Measurements from ENCODE around the gene NFE2L2.
"Not testable (repeated sequence)": the region's sequence is repeated elsewhere in the genome, so short reads cannot be mapped to it uniquely, and the experiment has no call there.

NFE2L2 gene

DNA sequence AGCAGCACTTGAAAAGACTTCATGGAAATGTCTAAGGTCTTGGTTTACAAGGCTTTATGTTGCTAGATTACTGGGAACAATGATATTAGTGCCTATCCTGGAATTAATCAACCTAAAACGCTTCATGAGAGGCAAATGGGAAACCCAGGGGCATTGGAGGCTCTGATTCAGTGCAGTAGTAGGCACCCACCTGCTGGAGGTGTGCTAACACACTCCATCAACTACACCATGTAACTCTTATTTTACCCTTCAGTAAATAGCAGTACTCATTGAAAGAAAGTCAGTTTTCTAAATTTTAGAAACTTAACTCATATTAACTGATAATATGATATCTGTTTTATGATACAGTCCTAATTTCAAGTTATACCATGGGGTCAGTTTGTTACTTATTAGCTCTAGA lies 69.3 kb downstream of the NFE2L2 start:
- no peak for DNase-seq (ENCODE audit: low read depth in 2 of 2)

DNA sequence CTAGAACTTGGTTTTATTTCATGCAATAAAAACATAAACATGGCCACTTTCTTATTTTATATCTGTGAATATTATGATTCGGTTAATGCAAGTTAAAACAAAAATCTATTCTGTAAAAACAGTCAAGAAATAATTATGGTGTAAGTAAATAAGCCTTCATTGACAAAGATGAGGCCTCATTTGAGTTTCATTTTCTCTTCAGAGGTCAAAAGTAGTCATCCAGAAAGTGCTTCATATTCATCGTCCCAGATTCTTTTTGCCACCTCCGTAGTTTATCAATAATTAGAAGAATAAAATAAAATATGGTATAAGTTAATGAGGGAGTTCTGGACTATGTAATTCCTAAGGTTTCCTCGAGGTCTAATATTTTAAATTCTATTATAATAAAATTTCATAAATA lies 71.3 kb downstream of the NFE2L2 start:
- DNase-seq (ENCODE audit: low read depth in 2 of 2): no peak

DNA sequence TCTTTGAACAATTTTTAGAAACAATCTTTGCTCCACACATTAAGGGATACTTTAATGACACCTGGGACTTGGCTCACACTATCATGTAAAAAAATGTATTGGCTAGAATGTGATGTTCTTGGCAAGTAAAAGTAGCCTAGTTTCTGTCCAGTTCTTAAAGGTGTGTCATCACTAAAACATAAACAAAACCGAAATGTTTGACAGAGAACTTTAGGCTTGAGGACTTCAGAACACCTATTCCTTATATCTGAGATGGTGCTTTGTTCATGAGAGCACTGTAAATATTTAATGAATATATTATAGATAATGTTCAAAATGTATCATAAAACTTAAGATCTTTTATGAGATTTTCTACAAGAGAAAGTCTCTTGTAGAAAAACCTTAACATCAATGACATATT lies 71.7 kb downstream of the NFE2L2 start:
- DNase-seq (ENCODE audit: low read depth in 2 of 2): no peak

DNA sequence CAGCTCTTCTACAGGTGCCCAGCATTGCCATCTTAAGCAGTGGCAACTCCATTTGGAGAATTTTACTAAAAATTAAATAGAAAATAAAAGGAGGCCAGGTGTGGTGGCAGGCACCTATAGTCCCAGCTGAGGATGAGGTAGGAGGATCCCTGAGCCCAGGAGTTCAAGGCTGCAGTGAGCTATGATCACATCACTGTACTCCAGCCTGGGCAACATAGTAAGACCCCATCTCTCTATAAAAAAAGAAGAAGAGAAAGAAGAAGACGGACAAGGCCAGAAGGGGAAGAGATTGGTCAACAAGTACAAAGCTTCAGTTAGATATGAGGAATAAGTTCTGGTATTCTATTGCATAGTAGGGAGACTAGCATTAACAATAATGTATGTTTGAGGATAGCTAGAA lies 73.6 kb downstream of the NFE2L2 start:
- DNase-seq (ENCODE audit: low read depth in 2 of 2): no peak

DNA sequence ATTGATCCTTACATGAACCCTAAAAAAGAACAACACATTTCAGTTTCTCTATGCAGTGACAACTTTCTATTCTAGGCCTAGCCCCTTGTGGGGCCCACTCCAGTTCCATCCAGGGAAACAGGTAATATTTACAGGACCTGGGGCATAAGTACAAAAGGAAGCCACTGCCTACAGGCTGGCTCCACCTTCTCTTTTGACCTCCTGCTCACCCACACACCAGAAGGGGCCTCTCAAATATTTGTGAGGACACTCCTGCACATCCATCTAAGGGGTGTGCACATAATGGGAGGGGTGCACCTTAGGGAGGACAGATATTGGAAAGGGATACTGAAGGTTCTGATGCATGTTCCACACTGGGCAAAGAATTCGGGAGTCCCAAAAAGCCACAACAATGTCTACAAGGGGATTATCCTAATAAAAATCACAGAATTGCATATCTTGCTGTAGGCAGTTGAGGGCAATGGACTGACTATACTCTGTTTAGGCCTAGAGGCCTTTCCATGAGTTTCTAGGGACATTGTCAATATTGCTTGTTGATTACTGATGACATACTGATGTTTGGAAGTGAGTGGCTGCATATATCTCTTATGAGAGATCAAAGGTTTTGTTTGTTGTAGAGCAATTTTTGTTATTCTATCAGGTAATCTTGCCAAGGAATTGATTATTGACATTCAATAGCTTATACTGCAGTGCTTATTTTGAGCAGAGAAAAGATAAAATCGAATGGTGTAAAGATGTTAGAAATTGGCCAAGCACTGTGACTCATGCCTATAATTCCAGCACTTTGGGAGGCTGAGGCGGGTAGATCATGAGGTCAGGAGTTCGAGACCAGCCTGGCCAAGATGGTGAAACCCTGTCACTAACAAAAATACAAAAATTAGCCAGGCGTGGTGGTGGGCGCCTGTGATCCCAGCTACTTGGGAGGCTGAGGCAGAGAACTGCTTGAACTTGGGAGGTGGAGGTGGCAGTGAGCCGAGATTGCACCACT lies 75.8 kb downstream of the NFE2L2 start:
- DNase-seq (ENCODE audit: low read depth in 2 of 2): no peak

DNA sequence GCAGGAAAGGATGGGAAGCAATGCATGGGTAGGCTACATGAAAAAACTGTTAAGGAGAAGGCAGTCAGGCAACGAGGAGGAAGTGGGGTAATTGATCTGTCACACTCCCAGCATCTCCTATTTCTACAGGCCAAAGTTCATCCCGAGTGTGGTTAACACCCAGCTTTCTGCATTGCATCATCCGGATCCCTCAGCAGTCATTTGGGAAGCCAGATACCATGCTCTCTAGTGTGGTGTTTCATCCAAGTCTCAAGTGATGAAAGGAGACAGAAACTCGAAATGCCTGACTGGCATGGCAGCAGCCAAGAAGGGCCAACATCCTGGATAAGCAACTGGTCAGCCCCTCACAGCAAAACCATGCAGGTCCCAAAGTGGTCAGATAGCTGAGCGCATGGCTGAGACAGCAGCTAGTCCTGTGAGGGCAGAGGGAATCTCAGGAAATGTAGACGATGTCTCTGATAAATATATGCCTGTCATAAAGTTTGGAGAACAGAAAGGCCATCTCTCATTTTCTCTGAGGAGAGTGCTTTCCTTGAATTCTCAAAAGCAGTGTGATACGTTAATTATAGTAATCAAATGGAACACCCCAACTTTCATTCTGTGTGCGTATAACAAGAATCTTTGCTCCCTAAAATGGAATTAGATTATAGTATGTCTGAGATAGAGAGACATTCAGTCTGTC lies 76.8 kb downstream of the NFE2L2 start:
- DNase-seq (ENCODE audit: low read depth in 2 of 2): no peak

DNA sequence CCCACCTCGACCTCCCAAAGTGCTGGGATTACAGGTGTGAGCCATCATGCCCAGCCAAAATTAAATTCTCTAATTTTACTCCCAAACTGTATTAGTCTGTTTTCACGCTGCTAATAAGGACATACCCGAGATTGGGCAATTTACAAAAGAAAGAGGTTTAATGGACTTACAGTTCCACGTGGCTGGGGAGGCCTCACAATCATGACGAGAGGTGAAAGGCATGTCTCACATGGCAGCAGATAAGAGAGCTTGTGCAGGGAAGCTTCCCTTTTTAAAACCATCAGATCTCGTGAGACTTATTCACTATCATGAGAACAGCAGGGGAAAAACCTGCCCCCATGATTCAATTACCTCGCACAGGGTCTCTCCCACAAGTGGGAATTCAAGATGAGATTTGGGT lies 78.5 kb downstream of the NFE2L2 start:
- DNase-seq (ENCODE audit: low read depth in 2 of 2): not testable (repeated sequence)

DNA sequence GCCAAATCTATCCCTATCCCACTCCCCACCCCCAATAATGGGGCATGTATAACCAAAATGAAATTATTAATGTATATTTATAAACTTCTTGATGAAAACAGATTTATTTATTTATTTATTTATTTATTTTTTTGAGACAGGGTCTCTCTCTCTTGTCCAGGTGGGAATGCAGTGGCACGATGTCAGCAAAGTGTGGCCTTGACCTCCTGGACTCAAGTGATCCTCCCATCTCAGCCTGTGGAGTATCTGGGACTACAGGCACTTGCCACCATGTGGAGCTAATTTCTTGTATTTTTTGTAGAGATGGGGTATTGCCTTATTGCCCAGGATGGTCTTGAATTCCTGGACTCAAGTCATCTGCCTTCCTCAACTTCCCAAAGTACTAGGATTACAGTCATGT lies 79.9 kb downstream of the NFE2L2 start:
- DNase-seq (ENCODE audit: low read depth in 2 of 2): no peak

DNA sequence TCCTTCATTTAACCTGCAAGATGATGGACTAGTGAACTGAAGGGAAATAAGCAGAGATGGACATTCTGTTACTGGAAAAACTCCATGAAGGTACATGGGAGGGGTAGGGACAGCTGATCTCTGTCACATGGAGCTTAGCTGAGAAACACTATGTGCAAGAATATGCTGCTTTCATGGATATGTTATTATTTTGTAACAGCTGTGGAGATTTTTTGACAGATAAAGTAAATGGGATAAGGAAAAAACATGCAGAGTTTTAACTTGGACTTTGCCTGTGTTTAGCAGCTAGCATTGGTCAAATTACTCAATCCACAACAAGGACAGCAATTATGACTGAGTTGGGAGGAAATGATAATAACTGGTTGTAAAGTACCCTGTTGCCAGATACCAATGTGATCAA lies 80.7 kb downstream of the NFE2L2 start:
- DNase-seq (ENCODE audit: low read depth in 2 of 2): no peak
